H1 (cell line): Measurements from ENCODE around the gene MCHR1. TPM values are rescaled to one million over a fixed set of nuclear protein-coding genes. Genes with fewer than 3 reads are reported as not detected.

Experiments used
- CTCF ChIA-PET: fragments of 300-600 bp; sonication (Branson Sonifier 250); formaldehyde crosslinking; loops from one replicate; lab custom pipeline; 2021; ENCODE audit not compliant: partially characterized antibody; lab: Charles Lee
- POLR2A ChIA-PET: fragments of 300-600 bp; sonication (Branson Sonifier 250); formaldehyde crosslinking; loops from one replicate; lab custom pipeline; 2021; ENCODE audit warnings: inconsistent platforms; ENCODE audit not compliant: partially characterized antibody; lab: Charles Lee
- DNase-seq, 2 experiments: peaks; one replicate each; pipeline versions ENCODE4 v3.0.0 to v3.0.0-alpha.2; 2010 to 2022; ENCODE audit warnings: low spot score in 2 of 2, low read depth in 1 of 2, mixed read lengths in 1 of 2
- FAIRE-seq: peaks from 2 replicates; lab custom pipeline; 2011; peaks lifted over from hg19 to GRCh38; lab: Jason Lieb, UNC
- H2AFZ ChIP-seq: 2 replicates; pipeline ENCODE4 v1.8.1; 2012; ENCODE audit warnings: low read length, inconsistent platforms
- H2AK5ac ChIP-seq: 2 replicates; pipeline ENCODE4 v1.6.1; 2013; ENCODE audit warnings: low read depth, low read length
- H2BK120ac ChIP-seq: replicated peaks from 2 replicates; pipeline ENCODE3; 2013; ENCODE audit warnings: low read depth, low read length, inconsistent platforms
- H2BK12ac ChIP-seq: 2 replicates; pipeline ENCODE4 v1.6.1; 2013; ENCODE audit warnings: low read depth, low read length
- H2BK15ac ChIP-seq: 2 replicates; pipeline ENCODE4 v1.6.1; 2013; ENCODE audit warnings: low read length
- H2BK20ac ChIP-seq: 2 replicates; pipeline ENCODE4 v1.6.1; 2013; ENCODE audit warnings: low read length
- H2BK5ac ChIP-seq: 2 replicates; pipeline ENCODE4 v1.6.1; 2013; ENCODE audit warnings: low read depth, low read length
- H3K14ac ChIP-seq: 2 replicates; pipeline ENCODE4 v1.6.1; 2013; ENCODE audit warnings: inconsistent platforms; ENCODE audit not compliant: insufficient read length
- H3K18ac ChIP-seq: 2 replicates; pipeline ENCODE4 v1.6.1; 2013; ENCODE audit warnings: low read length; ENCODE audit errors: extremely low read depth
- H3K23ac ChIP-seq: 2 replicates; pipeline ENCODE4 v1.6.1; 2013; ENCODE audit warnings: inconsistent platforms; ENCODE audit not compliant: insufficient read length
- H3K23me2 ChIP-seq: 2 replicates; pipeline ENCODE4 v1.6.1; 2013; ENCODE audit warnings: low read depth, low read length
- H3K27ac ChIP-seq: 2 replicates; pipeline ENCODE4 v1.6.1; 2011; ENCODE audit warnings: low read depth, low read length, inconsistent platforms
- H3K27me3 ChIP-seq, 4 experiments: replicated peaks in 1 of 4; 1 replicate in 1 of 4; 2 replicates in 3 of 4; pipeline versions ENCODE4 v1.6.1 to v1.8.1; 2011 to 2013; ENCODE audit warnings: low read length in 3 of 4, mild to moderate bottlenecking in 3 of 4, inconsistent platforms in 2 of 4, mixed read lengths in 2 of 4, moderate library complexity in 1 of 4; ENCODE audit not compliant: control insufficient read depth in 3 of 4, insufficient read depth in 3 of 4; ENCODE audit errors: extremely low read depth in 1 of 4
- H3K36me3 ChIP-seq, 4 experiments: 2 replicates each; pipeline versions ENCODE4 v1.6.1 to v1.8.1; 2011 to 2013; ENCODE audit warnings: mild to moderate bottlenecking in 4 of 4, low read length in 3 of 4, moderate library complexity in 2 of 4, control low read depth in 1 of 4, inconsistent platforms in 1 of 4; ENCODE audit not compliant: insufficient read depth in 4 of 4, control insufficient read depth in 2 of 4
- H3K4ac ChIP-seq: replicated peaks from 2 replicates; pipeline ENCODE3; 2013; ENCODE audit warnings: low read length, low read depth, mixed read lengths, inconsistent platforms; ENCODE audit not compliant: insufficient read length
- H3K4me1 ChIP-seq, 4 experiments: replicated peaks in 1 of 4; 1 replicate in 1 of 4; 2 replicates in 3 of 4; pipeline versions ENCODE4 v1.6.1 to v1.8.1; 2011 to 2013; ENCODE audit warnings: low read length in 3 of 4, inconsistent platforms in 2 of 4, mixed read lengths in 1 of 4; ENCODE audit not compliant: insufficient read depth in 4 of 4, control insufficient read depth in 3 of 4
- H3K4me2 ChIP-seq, 2 experiments: 2 replicates each; pipeline versions ENCODE4 v1.6.1 to v1.8.1; 2011 to 2013; ENCODE audit warnings: low read depth in 2 of 2, low read length in 2 of 2, control low read depth in 1 of 2, inconsistent platforms in 1 of 2, mild to moderate bottlenecking in 1 of 2; ENCODE audit not compliant: insufficient read depth in 1 of 2
- H3K4me3 ChIP-seq, 4 experiments: fragments of 200-600, 300-600 bp in 1 of 4; sonication (generic), shearing (Covaris generic), sonication (Bioruptor Twin) in 1 of 4; 2 replicates each; pipeline versions ENCODE4 v1.5.1 to v1.8.1; 2011 to 2016; ENCODE audit warnings: low read length in 4 of 4, low read depth in 3 of 4, control low read depth in 2 of 4, inconsistent platforms in 2 of 4, mild to moderate bottlenecking in 2 of 4, mixed read lengths in 1 of 4, moderate library complexity in 1 of 4; ENCODE audit not compliant: insufficient read depth in 2 of 4; ENCODE audit errors: extremely low read depth in 1 of 4
- H3K56ac ChIP-seq: replicated peaks from 2 replicates; pipeline ENCODE3; 2013; ENCODE audit warnings: low read depth, mild to moderate bottlenecking, mixed read lengths, low read length, inconsistent platforms; ENCODE audit not compliant: insufficient read length
- H3K79me1 ChIP-seq: 2 replicates; pipeline ENCODE4 v1.6.1; 2013; ENCODE audit warnings: low read depth, low read length, control low read depth
- H3K79me2 ChIP-seq, 2 experiments: 2 replicates each; pipeline versions ENCODE4 v1.6.1 to v1.8.1; 2012 to 2013; ENCODE audit warnings: low read length in 2 of 2, mild to moderate bottlenecking in 2 of 2, inconsistent platforms in 1 of 2; ENCODE audit not compliant: insufficient read depth in 2 of 2, control insufficient read depth in 1 of 2
- H3K9ac ChIP-seq, 4 experiments: replicated peaks in 1 of 4; 1 replicate in 1 of 4; 2 replicates in 3 of 4; pipeline versions ENCODE4 v1.6.1 to v1.8.1; 2011 to 2013; ENCODE audit warnings: low read depth in 3 of 4, low read length in 3 of 4, control low read depth in 2 of 4, mild to moderate bottlenecking in 2 of 4, moderate library complexity in 2 of 4, inconsistent platforms in 1 of 4; ENCODE audit errors: extremely low read depth in 1 of 4
- H3K9me3 ChIP-seq, 2 experiments: 2 replicates each; pipeline versions ENCODE4 v1.6.1 to v1.8.1; 2012 to 2013; ENCODE audit warnings: mild to moderate bottlenecking in 2 of 2, moderate library complexity in 2 of 2, control low read depth in 1 of 2, inconsistent platforms in 1 of 2, low read depth in 1 of 2, low read length in 1 of 2, mixed read lengths in 1 of 2; ENCODE audit not compliant: insufficient read depth in 2 of 2
- H4K20me1 ChIP-seq, 2 experiments: replicated peaks in 1 of 2; 2 replicates each; pipeline versions ENCODE3 to v1.8.1; 2011 to 2013; ENCODE audit warnings: inconsistent platforms in 2 of 2, low read length in 2 of 2, mild to moderate bottlenecking in 1 of 2; ENCODE audit not compliant: insufficient read depth in 2 of 2, control insufficient read depth in 1 of 2
- H4K5ac ChIP-seq: 2 replicates; pipeline ENCODE4 v1.6.1; 2013; ENCODE audit warnings: low read length, low read depth, mixed read lengths, inconsistent platforms; ENCODE audit not compliant: insufficient read length
- H4K8ac ChIP-seq: 2 replicates; pipeline ENCODE4 v1.8.0; 2013; ENCODE audit warnings: mild to moderate bottlenecking, moderate library complexity, low read length, inconsistent platforms; ENCODE audit not compliant: insufficient read depth; ENCODE audit errors: extremely low read depth
- H4K91ac ChIP-seq: replicated peaks from 2 replicates; pipeline ENCODE3; 2013; ENCODE audit warnings: low read length, mixed read lengths, inconsistent platforms; ENCODE audit not compliant: insufficient read length
- CTCF ChIP-seq, 3 experiments: IDR thresholded peaks; 1 replicate in 2 of 3; 2 replicates in 1 of 3; pipeline versions ENCODE4 v1.5.1 to v1.6.1; 2011; ENCODE audit warnings: low read length in 3 of 3, mild to moderate bottlenecking in 3 of 3, inconsistent platforms in 2 of 3, low read depth in 1 of 3, moderate library complexity in 1 of 3; ENCODE audit not compliant: insufficient read depth in 1 of 3; ENCODE audit errors: control extremely low read depth in 1 of 3
- EP300 ChIP-seq, 2 experiments: IDR thresholded peaks; 1 replicate in 1 of 2; 2 replicates in 1 of 2; pipeline ENCODE4 v1.6.1; 2011 to 2012; ENCODE audit warnings: low read depth in 2 of 2, low read length in 2 of 2, mild to moderate bottlenecking in 2 of 2, borderline replicate concordance in 1 of 2, inconsistent platforms in 1 of 2, moderate library complexity in 1 of 2
- MAFK ChIP-seq: IDR thresholded peaks from 2 replicates; pipeline ENCODE4 v1.6.1; 2012; ENCODE audit warnings: low read depth, mild to moderate bottlenecking, improper control_type of control experiment, low read length
- RAD21 ChIP-seq, 2 experiments: IDR thresholded peaks in 1 of 2; conservative IDR thresholded peaks in 1 of 2; 2 replicates each; pipeline ENCODE4 v1.6.1; 2011; ENCODE audit warnings: low read depth in 2 of 2, low read length in 2 of 2, improper control_type of control experiment in 1 of 2, inconsistent platforms in 1 of 2, mild to moderate bottlenecking in 1 of 2, moderate library complexity in 1 of 2
- WGBS, 2 experiments: shearing (Covaris generic) in 1 of 2; methylation state at CpG; one replicate each; pipeline versions ENCODE4 v1.1.6 to v1.1.7; 2013 to 2015; ENCODE audit warnings: low lambda C conversion rate in 2 of 2, mixed read lengths in 2 of 2, inconsistent platforms in 1 of 2, low coverage in 1 of 2, missing lambda C conversion rate in 1 of 2; ENCODE audit not compliant: insufficient replicate concordance in 2 of 2, insufficient coverage in 1 of 2, insufficient read length in 1 of 2; ENCODE audit errors: extremely low coverage in 1 of 2, missing lambda C conversion rate in 1 of 2; 5-methylcytosine and 5-hydroxymethylcytosine counted together
- polyA plus RNA-seq, 7 experiments: library from polyadenylated mRNA; depleted of rRNA in 3 of 7; stranded (reverse) in 5 of 7; unstranded in 2 of 7; fragments of >200 nt in 5 of 7; fragments of 200-250 nt in 2 of 7; gene quantifications; 1 replicate in 5 of 7; 2 replicates in 1 of 7; 4 replicates in 1 of 7; pipeline versions ENCODE4 v1.2.1 to v1.2.3, GENCODE V29; 2011 to 2013; ENCODE audit warnings: missing spikeins in 2 of 7, mixed read lengths in 2 of 7
- total RNA-seq: library from RNA; stranded (reverse); fragmentation: NEBNext Ultra II Directional; extraction: Animal tissue kit (Norgen Biotek cat#: 25700); gene quantifications from 2 replicates; pipeline ENCODE4 v1.2.1, GENCODE V29; 2021
- TF ChIP-seq, protein P1 (sequence below): IDR thresholded peaks from 2 replicates; pipeline ENCODE4 v1.6.1; 2011; ENCODE audit warnings: low read length, improper control_type of control experiment

Gene MCHR1
- total and polyA plus RNA-seq, 2 of the 8 experiments (the other 6 are each of a cell fraction or from before 2014, with no cell fraction given) = 0.91 to 7.6 TPM

DNA sequence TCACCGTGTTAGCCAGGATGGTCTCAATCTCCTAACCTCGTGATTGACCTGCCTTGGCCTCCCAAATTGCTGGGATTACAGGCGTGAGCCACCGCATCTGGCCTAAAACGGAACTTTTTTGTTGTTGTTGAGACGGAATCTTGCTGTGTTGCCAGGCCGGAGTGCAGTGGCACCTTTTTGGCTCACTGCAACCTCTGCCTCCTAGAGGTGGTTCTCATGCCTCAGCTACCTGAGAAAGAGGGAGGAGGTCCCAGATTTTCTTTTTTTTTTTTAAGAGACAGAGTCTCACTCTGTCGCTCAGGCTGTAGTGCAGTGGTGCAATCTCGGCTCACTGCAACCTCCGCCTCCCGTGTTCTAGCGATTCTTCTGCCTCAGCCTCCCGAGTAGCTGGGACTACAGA lies 7.9 kb upstream of the MCHR1 start:
- H3K4me1 ChIP-seq = no peaks in the 10 kb centered on the region
- no peak overlapping the region for H2AK5ac ChIP-seq
- DNase-seq = no peak
- no peaks in the 10 kb centered on the region for H3K36me3 ChIP-seq
- FAIRE-seq = no peak
- no peak overlapping the region for H3K4me2 ChIP-seq
- no peak overlapping the region; the same call in 1 of the 2 replicates for H4K8ac ChIP-seq
- H4K5ac ChIP-seq = no peak overlapping the region
- no peak overlapping the region for H3K14ac ChIP-seq
- H2BK20ac ChIP-seq = no peak overlapping the region
- no peak overlapping the region for H3K4ac ChIP-seq
- H2BK15ac ChIP-seq = no peak overlapping the region
- H3K9me3 ChIP-seq = 0 out of 4 replicates have a peak, but pooled peaks cover 0 to 2% of the 10 kb centered on the region in 2 experiments
- no peaks in the 10 kb centered on the region for H3K79me1 ChIP-seq
- H3K23ac ChIP-seq = no peak overlapping the region
- no peaks in the 10 kb centered on the region for H4K20me1 ChIP-seq
- H3K4me3 ChIP-seq = no peak overlapping the region
- H3K9ac ChIP-seq = no peak overlapping the region
- H3K79me2 ChIP-seq = no peaks in the 10 kb centered on the region
- H3K27ac ChIP-seq = no peak overlapping the region
- no peak overlapping the region for H2BK120ac ChIP-seq
- H2BK12ac ChIP-seq = no peak overlapping the region
- H3K23me2 ChIP-seq = no peaks in the 10 kb centered on the region
- H2BK5ac ChIP-seq = no peak overlapping the region
- H3K56ac ChIP-seq = no peak overlapping the region
- ChIA-PET CTCF (interaction anchor here (0.6 to 2.0 kb wide), 6 partner anchors 9 to 88 kb away, joined by 3 to 11 read pairs (median 4); no protein-coding TSS in a partner anchor), POLR2A (interaction anchor here (0.6 to 0.7 kb wide), 2 partner anchors 12 to 157 kb away, joined by 3 read pairs; no protein-coding TSS in a partner anchor)
- H3K27me3 ChIP-seq = no peaks in the 10 kb centered on the region
- H4K91ac ChIP-seq = no peak overlapping the region
- no peak overlapping the region for H2AFZ ChIP-seq
- H3K18ac ChIP-seq = no peak overlapping the region
- TF ChIP-seq RAD21 (IDR thresholded peaks at IDR 0.05 in 1 of 2, conservative IDR thresholded peaks at IDR 0.05 in 1 of 2; ENCODE audit: low read depth in 2 of 2, low read length in 2 of 2) = peak; percentile 19 to 36; a peak in 3 of 4 replicates
- TF ChIP-seq CTCF (IDR thresholded peaks at IDR 0.05; ENCODE audit: control extremely low read depth in 1 of 3, insufficient read depth in 1 of 3, low read depth in 1 of 3, low read length in 3 of 3) = peak in 2 of 3 experiments; percentile 23 to 44; a peak in 2 of 4 replicates
- TF ChIP-seq MAFK = no peak
- TF ChIP-seq, protein P1, sequence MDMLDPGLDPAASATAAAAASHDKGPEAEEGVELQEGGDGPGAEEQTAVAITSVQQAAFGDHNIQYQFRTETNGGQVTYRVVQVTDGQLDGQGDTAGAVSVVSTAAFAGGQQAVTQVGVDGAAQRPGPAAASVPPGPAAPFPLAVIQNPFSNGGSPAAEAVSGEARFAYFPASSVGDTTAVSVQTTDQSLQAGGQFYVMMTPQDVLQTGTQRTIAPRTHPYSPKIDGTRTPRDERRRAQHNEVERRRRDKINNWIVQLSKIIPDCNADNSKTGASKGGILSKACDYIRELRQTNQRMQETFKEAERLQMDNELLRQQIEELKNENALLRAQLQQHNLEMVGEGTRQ = no peak
- no peak for TF ChIP-seq EP300 (IDR thresholded peaks at IDR 0.05; ENCODE audit: borderline replicate concordance in 1 of 2, low read depth in 2 of 2, low read length in 2 of 2)
- WGBS, 2 experiments = 88% methylated on average over 13 of the region's 13 CpGs; no CpG with 5 or more reads in 1 of the 2 experiments
